Keratinocyte (primary cell): ENCODE results near the gene PPP4R2. TPM values are rescaled to one million over a fixed set of nuclear protein-coding genes. Genes with fewer than 3 reads are reported as not detected.
A peak's percentile ranks its signal among the peaks of the same experiment; 100 is the strongest.

Experiments
- DNase-seq: peaks from one replicate; pipeline ENCODE4 v3.0.0-alpha.2; 2011; ENCODE audit warnings: low read depth, missing footprints, low spot score
- FAIRE-seq: peaks from 2 replicates; lab custom pipeline; 2011; peaks lifted over from hg19 to GRCh38; lab: Jason Lieb, UNC
- H2AFZ ChIP-seq: 2 replicates; pipeline ENCODE4 v1.6.0; 2012; ENCODE audit warnings: low read length, control low read depth, inconsistent platforms; ENCODE audit not compliant: control insufficient read depth
- H3K27ac ChIP-seq: 2 replicates; pipeline ENCODE4 v1.5.1; 2011; ENCODE audit warnings: low read length; ENCODE audit not compliant: control insufficient read depth, insufficient read depth
- H3K27me3 ChIP-seq: 3 replicates; pipeline ENCODE4 v1.6.0; 2011; ENCODE audit warnings: low read length; ENCODE audit not compliant: control insufficient read depth, insufficient read depth; ENCODE audit errors: extremely low read depth
- H3K36me3 ChIP-seq, 2 experiments: 2 replicates in 1 of 2; 3 replicates in 1 of 2; pipeline ENCODE4 v1.5.1; 2011; ENCODE audit warnings: low read length in 2 of 2, mild to moderate bottlenecking in 1 of 2; ENCODE audit not compliant: control insufficient read depth in 2 of 2, insufficient read depth in 2 of 2; ENCODE audit errors: extremely low read depth in 1 of 2
- H3K4me1 ChIP-seq: 3 replicates; pipeline ENCODE4 v1.5.1; 2011; ENCODE audit warnings: low read length; ENCODE audit not compliant: control insufficient read depth, insufficient read depth; ENCODE audit errors: extremely low read depth
- H3K4me2 ChIP-seq: 3 replicates; pipeline ENCODE4 v1.6.0; 2011; ENCODE audit warnings: low read depth, low read length; ENCODE audit not compliant: control insufficient read depth, insufficient read depth; ENCODE audit errors: extremely low read depth
- H3K4me3 ChIP-seq, 3 experiments: fragments of 200-600 bp in 1 of 3; sonication (generic) in 1 of 3; 2 replicates in 2 of 3; 3 replicates in 1 of 3; pipeline ENCODE4 v1.5.1; 2011 to 2016; ENCODE audit warnings: low read length in 3 of 3, mild to moderate bottlenecking in 3 of 3, control low read depth in 2 of 3, inconsistent platforms in 1 of 3, low read depth in 1 of 3, mixed read lengths in 1 of 3, mixed run types in 1 of 3, moderate library complexity in 1 of 3; ENCODE audit not compliant: control insufficient read depth in 2 of 3, insufficient read depth in 2 of 3; ENCODE audit errors: extremely low read depth in 1 of 3
- H3K79me2 ChIP-seq: 2 replicates; pipeline ENCODE4 v1.6.0; 2012; ENCODE audit warnings: low read length; ENCODE audit not compliant: control insufficient read depth, insufficient read depth
- H3K9ac ChIP-seq: 3 replicates; pipeline ENCODE4 v1.6.0; 2011; ENCODE audit warnings: low read length; ENCODE audit not compliant: control insufficient read depth, insufficient read depth; ENCODE audit errors: extremely low read depth
- H3K9me1 ChIP-seq: 3 replicates; pipeline ENCODE4 v1.6.0; 2011; ENCODE audit warnings: low read length; ENCODE audit not compliant: control insufficient read depth, insufficient read depth; ENCODE audit errors: extremely low read depth
- H3K9me3 ChIP-seq: 2 replicates; pipeline ENCODE4 v1.5.1; 2012; ENCODE audit warnings: low read depth, low read length; ENCODE audit not compliant: control insufficient read depth
- H4K20me1 ChIP-seq: 3 replicates; pipeline ENCODE4 v1.6.0; 2011; ENCODE audit warnings: low read length; ENCODE audit not compliant: control insufficient read depth, insufficient read depth; ENCODE audit errors: extremely low read depth
- CTCF ChIP-seq, 3 experiments: IDR thresholded peaks in 1 of 3; conservative IDR thresholded peaks in 1 of 3; optimal IDR thresholded peaks in 1 of 3; 2 replicates in 2 of 3; 3 replicates in 1 of 3; pipeline versions ENCODE3 to v1.5.1; 2011; ENCODE audit warnings: low read length in 3 of 3, mild to moderate bottlenecking in 3 of 3, moderate library complexity in 2 of 3, control low read depth in 1 of 3, inconsistent platforms in 1 of 3; ENCODE audit not compliant: insufficient read depth in 2 of 3; ENCODE audit errors: extremely low read depth in 1 of 3
- EZH2 ChIP-seq: IDR thresholded peaks from one replicate; pipeline ENCODE4 v1.6.1; 2012; ENCODE audit warnings: inconsistent platforms, mild to moderate bottlenecking, low read length, moderate library complexity
- dilution Hi-C: fragments of 300-500 bp; cut with MboI; formaldehyde crosslinking; loops from one replicate; pipeline ENCODE4 v1.7.0; 2020; ENCODE audit warnings: low sequenced_read_pairs; ENCODE audit not compliant: extremely low pct_ligation_motif_present
- polyA minus RNA-seq, 3 experiments: library from RNA; depleted of rRNA, polyadenylated mRNA; stranded (reverse); fragments of >200 nt; gene quantifications; 1 replicate in 1 of 3; 2 replicates in 1 of 3; 3 replicates in 1 of 3; pipeline ENCODE4 v1.2.3, GENCODE V29; 2011
- polyA plus RNA-seq, 5 experiments: library from polyadenylated mRNA; depleted of rRNA in 3 of 5; stranded (reverse) in 3 of 5; stranded (forward) in 1 of 5; unstranded in 1 of 5; fragments of >200 nt; gene quantifications; 1 replicate in 1 of 5; 2 replicates in 3 of 5; 3 replicates in 1 of 5; pipeline versions ENCODE4 v1.2.1 to v1.2.3, GENCODE V29; 2011 to 2012; ENCODE audit warnings: missing spikeins in 2 of 5, low read depth in 1 of 5, low replicate concordance in 1 of 5

PPP4R2 gene, protein sequence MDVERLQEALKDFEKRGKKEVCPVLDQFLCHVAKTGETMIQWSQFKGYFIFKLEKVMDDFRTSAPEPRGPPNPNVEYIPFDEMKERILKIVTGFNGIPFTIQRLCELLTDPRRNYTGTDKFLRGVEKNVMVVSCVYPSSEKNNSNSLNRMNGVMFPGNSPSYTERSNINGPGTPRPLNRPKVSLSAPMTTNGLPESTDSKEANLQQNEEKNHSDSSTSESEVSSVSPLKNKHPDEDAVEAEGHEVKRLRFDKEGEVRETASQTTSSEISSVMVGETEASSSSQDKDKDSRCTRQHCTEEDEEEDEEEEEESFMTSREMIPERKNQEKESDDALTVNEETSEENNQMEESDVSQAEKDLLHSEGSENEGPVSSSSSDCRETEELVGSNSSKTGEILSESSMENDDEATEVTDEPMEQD
- 19.2 to 46.6 TPM (median 19.3 TPM) in 3 replicates for polyA plus RNA-seq
- polyA plus RNA-seq (2011; ENCODE audit: low read depth): 46.7 TPM
- polyA plus RNA-seq (2011; cell fraction: cytosol; rRNA removed): 13.0 and 24.2 TPM in 2 replicates
- polyA plus RNA-seq (2011; cell fraction: nucleus; rRNA removed): 19.5 and 26.1 TPM in 2 replicates
- 25.6 and 32.0 TPM in 2 replicates for polyA plus RNA-seq (2012; ENCODE audit: low replicate concordance)
- 0.72 to 21.5 TPM (median 8.9 TPM) in 3 replicates for polyA minus RNA-seq
- 11.3 TPM for polyA minus RNA-seq (2011; cell fraction: cytosol; rRNA and poly(A)+ RNA removed)
- polyA minus RNA-seq (2011; cell fraction: nucleus; rRNA and poly(A)+ RNA removed): 10.2 and 26.3 TPM in 2 replicates

DNA sequence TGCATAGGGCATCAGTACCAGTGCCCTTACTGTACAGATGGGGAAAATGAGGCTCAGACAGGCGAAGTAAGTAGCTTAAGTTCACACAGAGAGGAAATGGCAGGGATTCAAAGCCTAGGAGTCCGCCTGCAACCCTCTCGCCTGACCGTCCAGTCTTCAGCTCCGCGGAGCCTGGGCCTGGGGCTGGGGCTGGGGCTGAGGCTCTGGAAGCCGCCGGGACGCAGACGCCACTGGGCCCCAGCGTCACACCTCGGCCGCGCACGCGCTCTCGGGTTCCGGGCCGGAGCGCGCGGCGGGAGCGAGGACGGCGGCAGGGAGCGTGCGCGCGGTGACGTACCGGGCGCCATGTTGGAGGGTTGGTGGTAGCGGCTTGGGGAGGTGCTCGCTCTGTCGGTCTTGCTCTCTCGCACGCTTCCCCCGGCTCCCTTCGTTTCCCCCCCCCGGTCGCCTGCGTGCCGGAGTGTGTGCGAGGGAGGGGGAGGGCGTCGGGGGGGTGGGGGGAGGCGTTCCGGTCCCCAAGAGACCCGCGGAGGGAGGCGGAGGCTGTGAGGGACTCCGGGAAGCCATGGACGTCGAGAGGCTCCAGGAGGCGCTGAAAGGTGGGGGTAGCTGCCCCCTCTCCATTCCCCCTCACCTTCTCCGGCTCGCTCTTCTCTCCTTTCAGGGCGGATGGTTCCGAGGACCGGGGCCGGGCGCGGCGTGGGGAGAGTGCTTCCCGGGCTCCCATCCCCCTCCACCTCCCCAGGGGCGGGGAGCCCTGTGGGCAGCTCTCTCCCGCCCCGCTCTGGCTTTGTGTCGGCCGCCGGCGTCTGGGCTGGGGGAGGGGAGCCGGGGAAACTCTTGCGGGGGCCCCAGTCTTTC, at the start of gene PPP4R2:
PPP4R2 (plus strand) TSS at position 339 of the 861 bp plus-strand sequence; CDS start at position 566, 227 bp downstream.
- FAIRE-seq: no peak
- H3K27me3 ChIP-seq: no peaks in the 10 kb centered on the region

More for the DNA sequence above, at the start of gene PPP4R2:
- no peak for TF ChIP-seq EZH2
- TF ChIP-seq CTCF (optimal IDR thresholded peaks at IDR 0.05 in 1 of 3, IDR thresholded peaks at IDR 0.05 in 1 of 3, conservative IDR thresholded peaks at IDR 0.05 in 1 of 3; ENCODE audit: extremely low read depth in 1 of 3, insufficient read depth in 2 of 3, low read length in 3 of 3): no peak
- dilution Hi-C loops: no loop called here
- Histone ChIP-seq H2AFZ (peak within 1 kb of the TSS; percentile 87), H3K27ac (peak within 1 kb of the TSS; percentile 84), H3K9me3 (no peaks in the 10 kb centered on the region), H3K4me2 (peak within 1 kb of the TSS; percentile 92), H3K4me1 (peaks cover 11% of the 10 kb centered on the region), H3K79me2 (peaks cover 48% of the 10 kb centered on the region), H3K36me3 (peaks cover 0 to 10% of the 10 kb centered on the region in 2 experiments), H4K20me1 (peaks cover 12% of the 10 kb centered on the region), H3K9ac (peak within 1 kb of the TSS; percentile 84), H3K9me1 (no peaks in the 10 kb centered on the region), H3K4me3 (peak within 1 kb of the TSS; percentile 74 to 89 (median 88))
- peak; percentile 38 for DNase-seq
